Measurements from ENCODE around the gene CCL19. TPM values are rescaled to one million over a fixed set of nuclear protein-coding genes. Genes with fewer than 3 reads are reported as not detected.

CCL19 gene
- polyA plus RNA-seq, 4 donors = 0.38 to 0.57 TPM; not detected in 2

DNA sequence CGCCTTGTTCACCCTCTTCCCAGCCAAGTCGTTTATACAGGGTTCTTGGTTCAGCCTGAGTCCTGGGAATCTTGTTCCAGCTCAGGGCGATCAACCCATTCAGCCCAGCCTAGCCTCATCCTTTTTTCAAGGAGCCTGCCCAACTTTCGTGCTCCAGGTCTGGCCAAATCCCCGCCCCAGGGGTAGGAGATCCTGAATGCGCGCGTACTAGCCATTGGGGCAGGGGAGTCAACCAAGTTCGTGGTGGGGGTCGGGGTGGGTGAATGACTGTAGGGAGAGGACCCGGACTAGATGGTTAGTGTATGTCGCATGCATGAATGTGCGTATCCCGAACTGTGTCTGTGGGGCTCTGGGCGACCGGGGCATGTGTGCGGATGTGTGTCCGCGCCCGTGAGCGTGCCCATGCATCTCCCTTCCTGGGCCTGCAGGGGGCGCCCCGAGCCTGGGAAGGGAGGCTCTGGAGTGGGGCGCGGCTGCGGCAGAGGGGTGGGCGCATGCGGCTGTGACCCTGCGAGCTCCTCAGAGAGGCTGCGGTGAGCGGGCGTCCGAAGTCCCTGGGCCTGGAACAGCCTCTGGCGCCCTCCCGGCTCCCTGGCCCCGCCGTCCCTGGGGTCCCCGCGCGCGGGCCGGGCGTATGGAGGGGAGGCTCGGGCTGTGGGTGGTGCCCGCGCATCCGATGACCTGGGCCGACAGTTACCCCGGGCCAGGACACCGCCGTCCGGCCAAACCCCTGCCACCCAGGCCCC, 10.1 kb upstream of the CCL19 start:
- peak in 1 of 4 donors; percentile 49 for DNase-seq (ENCODE audit: low read depth in 4 of 4, low spot score in 3 of 4)

GRCh38 chr9:34694811-34695210, 3.7 kb upstream of the CCL19 start:
- no peak for DNase-seq (ENCODE audit: low read depth in 4 of 4, low spot score in 3 of 4)

DNA sequence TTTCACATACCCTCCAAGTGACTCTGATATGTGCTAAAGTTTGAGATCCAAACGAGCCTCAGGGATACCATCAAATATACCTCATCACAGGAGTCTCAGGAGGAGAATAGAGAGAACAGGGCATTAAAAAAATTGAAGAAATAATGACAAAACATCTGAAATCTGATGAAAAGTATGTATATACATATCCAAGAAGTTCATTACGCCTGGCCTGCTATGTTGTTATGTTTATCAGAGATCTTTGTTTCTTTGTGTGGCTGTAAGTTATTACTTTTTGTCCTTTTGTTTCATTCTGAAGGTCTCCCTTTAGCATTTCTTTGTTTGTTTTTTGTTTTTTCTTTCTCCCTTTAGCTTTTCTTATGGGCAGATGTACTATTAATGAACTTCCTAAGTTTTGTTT, 2.5 kb upstream of the CCL19 start:
- DNase-seq (ENCODE audit: low read depth in 4 of 4, low spot score in 3 of 4) = no peak

GRCh38 chr9:34691936-34692315, 850 bp upstream of the CCL19 start:
- DNase-seq (ENCODE audit: low read depth in 4 of 4, low spot score in 3 of 4) = no peak

- no peak for DNase-seq (ENCODE audit: low read depth in 4 of 4, low spot score in 3 of 4)
These were observed 1.6 kb downstream of the CCL19 start for GRCh38 chr9:34689512-34689911.

DNA sequence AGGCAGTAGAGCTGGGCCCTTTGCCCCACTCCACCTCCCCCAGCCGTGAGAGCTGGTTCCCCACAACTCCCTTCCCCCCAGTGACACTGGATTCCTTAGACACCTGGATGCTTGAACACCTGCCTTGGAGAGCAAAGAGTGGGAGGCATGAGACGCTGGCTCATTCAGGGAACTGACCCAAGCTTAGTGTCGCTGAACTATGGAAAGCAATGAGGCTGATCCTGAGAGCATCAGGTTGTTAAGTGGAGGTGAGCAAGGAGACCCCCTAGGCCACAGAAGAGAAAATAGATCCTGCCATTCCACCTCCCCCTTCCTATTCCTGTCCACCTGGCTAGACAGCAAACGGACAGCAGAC, 2.0 kb downstream of the CCL19 start:
- no peak for DNase-seq (ENCODE audit: low read depth in 4 of 4, low spot score in 3 of 4)

- no peak for DNase-seq (ENCODE audit: low read depth in 4 of 4, low spot score in 3 of 4)
These were observed 2.6 kb downstream of the CCL19 start for GRCh38 chr9:34688329-34689115.

DNA sequence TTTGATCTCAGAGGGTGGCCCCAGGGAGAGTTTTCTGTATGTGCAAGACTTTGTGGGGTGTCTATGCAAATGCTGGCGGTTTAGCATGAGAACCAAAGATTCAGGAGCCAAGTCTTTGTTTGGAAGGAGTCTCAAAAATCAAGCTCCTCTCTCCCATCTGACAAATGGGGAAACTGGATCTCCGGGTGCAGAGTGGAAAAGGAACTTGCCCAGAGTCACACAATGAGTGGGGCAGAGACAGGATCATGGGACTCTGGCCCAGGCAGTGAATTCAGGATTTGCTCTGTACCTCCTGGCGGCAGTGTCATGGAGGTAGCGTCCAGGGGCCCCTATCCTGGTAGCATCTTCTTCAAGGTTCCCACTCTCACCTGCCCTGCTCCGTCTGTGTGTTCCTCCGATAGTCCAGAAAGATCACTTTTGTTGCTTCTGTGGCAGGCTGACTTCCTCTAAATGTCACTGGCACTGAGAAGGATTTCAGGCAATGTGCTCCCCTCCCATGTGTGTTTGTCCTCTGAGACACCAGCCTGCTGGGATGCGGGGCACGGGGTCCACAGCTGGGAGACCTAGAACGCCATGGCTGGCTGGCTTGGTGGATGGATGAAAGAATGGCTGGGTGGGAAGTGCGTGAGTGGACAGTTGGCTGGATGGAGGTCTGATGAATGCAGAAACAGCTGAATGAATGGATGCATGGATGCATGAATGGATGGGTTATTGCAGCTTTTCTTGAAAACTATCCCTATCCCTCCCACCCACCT, 3.6 kb downstream of the CCL19 start:
- DNase-seq (ENCODE audit: low read depth in 4 of 4, low spot score in 3 of 4) = no peak

DNA sequence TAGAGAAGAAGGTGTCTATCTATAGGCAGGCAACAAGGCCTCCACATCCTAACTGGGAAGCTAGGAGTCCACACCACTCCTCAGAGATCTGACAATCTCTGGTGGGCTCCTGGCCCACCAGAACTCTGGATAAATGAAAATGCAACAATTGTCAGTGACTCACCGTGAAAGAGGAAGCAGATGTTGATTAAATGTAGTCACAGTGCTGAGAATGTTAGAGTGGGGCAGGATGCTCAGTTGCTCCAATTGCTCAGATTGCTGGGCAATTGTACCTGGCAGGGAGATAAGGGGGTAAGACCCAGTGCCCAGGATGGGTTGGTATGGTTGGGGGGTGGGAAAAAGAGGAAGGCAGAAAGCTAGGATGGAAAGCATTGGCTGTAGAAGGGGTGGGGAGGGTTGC, 4.3 kb downstream of the CCL19 start:
- DNase-seq (ENCODE audit: low read depth in 4 of 4, low spot score in 3 of 4) = no peak

GRCh38 chr9:34686231-34686630, 4.8 kb downstream of the CCL19 start:
- DNase-seq (ENCODE audit: low read depth in 4 of 4, low spot score in 3 of 4) = no peak

DNA sequence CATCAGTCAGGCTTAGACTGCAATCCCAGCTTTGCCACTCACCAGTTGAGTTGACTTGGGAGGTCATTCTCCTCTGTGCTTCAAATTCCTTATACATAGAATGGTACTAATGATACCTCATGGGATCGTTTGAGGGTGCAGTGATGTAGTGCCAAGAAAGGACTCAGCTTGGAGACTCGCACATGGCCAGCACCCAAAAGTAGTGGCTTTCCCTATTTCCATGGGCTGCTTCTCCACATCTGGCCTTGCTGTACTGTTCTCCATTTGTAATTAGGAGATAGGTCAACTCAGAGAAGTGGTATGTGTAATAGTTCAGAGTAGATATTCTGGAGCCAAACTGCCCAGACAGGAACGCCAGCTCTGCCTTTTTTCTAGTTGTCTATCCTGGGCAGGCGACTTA, 5.5 kb downstream of the CCL19 start:
- no peak for DNase-seq (ENCODE audit: low read depth in 4 of 4, low spot score in 3 of 4)

DNA sequence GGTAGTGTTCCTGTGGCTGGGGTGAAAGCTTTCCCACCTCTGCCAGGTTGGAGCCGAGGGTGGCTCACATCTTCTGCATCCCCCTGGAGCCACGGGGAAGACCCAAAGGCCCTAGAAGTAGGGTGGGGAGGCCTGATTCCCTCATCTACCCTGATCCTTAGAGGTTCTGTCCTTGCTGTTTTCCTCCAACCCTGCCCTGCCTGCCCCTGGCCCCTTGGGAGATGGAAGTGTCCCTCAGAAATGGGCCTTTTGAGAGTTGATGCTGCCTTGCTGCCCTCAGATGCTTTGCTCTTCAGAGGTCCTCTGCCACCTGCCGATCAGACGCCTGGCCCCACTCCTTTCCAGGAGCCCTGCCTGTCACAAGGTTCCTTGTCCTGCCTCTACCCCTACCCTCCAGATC, 6.3 kb downstream of the CCL19 start:
- DNase-seq (ENCODE audit: low read depth in 4 of 4, low spot score in 3 of 4) = no peak

DNA sequence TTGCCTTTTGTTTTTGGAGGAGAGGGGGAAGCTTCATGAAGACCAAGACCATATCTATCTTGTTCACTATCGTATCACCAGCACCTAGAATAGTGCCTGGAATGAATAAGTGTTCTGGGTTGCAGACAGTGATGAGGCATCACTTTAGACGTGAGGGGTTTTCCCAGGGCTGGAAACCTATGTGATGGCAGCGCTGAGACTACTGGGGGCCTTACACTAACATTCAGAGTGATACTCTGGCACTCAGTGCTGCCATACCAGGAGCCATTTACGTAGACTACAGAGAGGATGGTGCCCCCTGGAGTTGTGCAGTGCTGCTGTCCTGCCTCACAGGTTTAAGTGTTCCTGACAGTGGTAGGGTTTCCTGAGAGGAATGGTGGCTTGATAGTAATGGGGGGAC, 6.9 kb downstream of the CCL19 start:
- DNase-seq (ENCODE audit: low read depth in 4 of 4, low spot score in 3 of 4) = no peak

DNA sequence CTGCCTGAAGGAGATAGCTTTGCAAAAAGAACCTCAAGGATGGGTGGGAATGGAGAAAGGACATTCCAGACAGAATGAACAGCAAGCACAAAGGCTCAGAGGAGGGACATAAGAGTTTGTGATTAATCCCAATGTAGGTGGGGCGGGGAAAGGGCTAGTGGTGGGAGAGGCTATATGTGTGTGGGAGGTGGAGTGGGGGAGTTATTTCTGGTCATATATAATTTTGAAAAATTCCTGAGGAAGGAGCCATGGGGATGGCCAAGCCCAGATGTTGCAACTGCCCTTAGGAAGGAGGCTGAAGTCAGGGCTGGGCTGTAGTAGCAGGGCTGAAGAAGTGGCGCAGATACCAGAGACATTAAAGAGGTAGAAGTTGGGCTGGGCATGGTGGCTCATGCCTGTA, 15.2 kb downstream of the CCL19 start:
- DNase-seq (ENCODE audit: low read depth in 4 of 4, low spot score in 3 of 4) = no peak

- DNase-seq (ENCODE audit: low read depth in 4 of 4, low spot score in 3 of 4) = peak in 1 of 4 donors; percentile 36
These were observed 15.9 kb downstream of the CCL19 start for GRCh38 chr9:34675048-34675714.

GRCh38 chr9:34674440-34674839, 16.6 kb downstream of the CCL19 start:
- no peak for DNase-seq (ENCODE audit: low read depth in 4 of 4, low spot score in 3 of 4)

- DNase-seq (ENCODE audit: low read depth in 4 of 4, low spot score in 3 of 4) = no peak
These were observed 19.8 kb downstream of the CCL19 start for GRCh38 chr9:34671307-34671706.

GRCh38 chr9:34669809-34670562, 21.1 kb downstream of the CCL19 start:
- no peak for DNase-seq (ENCODE audit: low read depth in 4 of 4, low spot score in 3 of 4)

DNA sequence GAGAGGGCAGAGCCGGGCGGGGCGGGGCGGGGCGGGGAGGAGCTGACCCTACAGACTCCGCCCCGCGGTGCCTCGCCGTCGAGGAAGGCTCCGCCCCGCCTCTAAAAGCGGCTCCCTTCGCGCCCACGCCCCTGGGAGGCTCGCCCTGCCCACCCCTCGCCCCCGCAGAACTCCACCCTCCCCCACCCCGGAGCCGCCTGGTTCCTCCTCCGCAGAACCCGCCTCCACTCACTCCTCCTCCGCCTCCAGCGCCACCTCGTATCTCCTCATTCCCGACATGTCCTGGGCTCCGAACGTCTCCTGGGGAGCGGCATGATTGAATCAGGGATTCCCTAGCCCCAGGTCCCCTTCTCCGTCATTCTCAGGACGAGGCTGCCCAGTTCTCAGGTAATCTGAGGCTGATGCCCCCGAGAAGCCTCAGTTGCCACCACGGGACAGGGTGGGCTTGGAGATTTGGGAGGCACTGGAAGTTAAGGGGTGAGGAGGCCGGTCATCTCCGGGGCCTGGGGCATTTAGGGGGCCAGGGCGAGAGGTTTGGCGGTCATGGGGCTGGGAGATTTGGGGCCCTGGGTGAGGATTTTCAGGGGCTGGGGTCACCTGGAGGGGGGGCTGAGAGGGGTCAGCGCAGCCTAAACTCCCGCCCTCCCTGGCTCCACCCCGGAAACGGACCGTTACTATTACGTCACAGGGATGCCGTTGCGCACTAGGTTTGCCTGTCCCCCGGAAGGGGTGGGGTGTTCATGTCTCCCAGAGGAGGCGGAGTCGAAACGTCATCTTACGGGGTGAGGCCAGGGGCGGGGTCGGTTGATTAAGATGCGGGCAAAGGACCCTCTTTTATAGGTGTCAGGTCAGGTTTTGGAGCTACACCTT, 25.5 kb downstream of the CCL19 start:
- DNase-seq (ENCODE audit: low read depth in 4 of 4, low spot score in 3 of 4) = peak; percentile 82 to 93 (median 88)

GRCh38 chr9:34665067-34665380, 26.1 kb downstream of the CCL19 start:
- no peak for DNase-seq (ENCODE audit: low read depth in 4 of 4, low spot score in 3 of 4)

All from left renal pelvis (tissue), 4 donors.